GM19099 (cell line): Measurements from ENCODE around the gene WNT10A.
A peak's percentile ranks its signal among the peaks of the same experiment; 100 is the strongest.

ENCODE experiments used
- POLR2A ChIP-seq: IDR thresholded peaks from 3 replicates; pipeline ENCODE4 v1.6.1; 2011; ENCODE audit warnings: low read depth; ENCODE audit not compliant: insufficient read length; ENCODE audit errors: extremely low read depth

Gene WNT10A

DNA sequence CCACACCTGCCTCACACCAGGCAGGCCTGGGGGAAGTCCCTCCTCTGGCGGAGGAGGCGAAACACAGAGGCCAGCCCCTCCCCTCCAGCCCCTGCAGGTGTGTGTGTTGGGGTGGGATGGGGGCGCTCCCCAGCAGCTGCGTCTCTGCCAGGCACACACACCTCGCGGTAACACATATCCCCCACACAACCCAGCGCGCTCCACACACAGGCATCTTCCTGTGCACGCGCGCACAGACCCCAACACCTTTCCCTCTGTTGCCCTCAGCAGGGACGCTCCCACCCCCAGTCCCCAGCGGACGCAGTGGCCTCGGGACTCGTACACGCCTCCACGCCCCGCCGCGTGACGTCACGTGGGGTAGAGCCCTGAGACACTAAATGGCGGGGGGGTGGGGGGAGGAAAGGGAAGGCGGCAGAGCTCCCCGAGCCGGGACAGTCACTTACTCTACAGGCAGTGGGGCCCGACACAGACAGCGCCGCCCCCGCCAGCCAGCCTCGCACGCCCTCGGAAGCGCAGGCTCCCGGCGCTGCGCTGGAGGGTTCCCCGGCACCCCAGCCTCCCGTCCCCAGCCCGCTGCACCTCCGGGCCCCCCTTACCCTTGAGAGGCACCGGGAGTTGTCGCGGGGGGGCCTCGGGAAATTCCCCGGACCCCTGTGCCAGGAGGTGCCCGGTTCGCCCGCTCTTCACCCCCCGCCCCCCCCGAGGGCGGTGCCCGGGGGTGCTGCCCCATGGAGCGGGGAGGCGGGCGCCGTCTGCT lies at the start of gene WNT10A:
WNT10A (plus strand) TSS at position 751 of the 757 bp plus-strand sequence. CDS start 144 bp downstream, outside the sequence.
- TF ChIP-seq POLR2A = peak; percentile 52

DNA sequence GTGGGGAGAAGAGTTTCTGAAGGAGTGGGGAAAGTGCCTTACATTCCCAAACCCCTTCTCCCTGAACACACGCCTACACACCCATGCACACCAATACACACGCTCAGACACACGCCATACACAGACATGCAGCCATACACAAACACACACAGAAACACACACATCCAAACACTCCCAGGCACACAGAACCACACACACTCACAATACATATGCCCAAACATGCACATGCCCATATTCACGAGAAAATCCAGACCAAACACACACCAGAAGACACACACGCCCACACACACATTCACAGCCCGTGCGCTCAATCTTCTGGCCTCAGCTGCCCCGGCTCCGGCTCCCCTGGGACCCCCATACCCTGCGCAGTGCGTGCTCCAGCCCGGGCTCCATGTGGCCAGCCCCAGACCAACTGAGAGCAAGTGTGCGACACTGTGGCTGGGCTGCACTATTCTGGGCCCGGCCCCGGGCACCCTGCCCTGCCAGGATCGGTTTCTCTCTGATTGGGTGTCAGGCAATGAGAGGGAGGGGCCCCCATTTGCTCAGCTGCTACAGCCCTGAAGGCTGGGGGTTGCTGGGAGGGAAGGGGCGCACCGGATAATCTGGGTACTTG lies 49.2 kb upstream of the WNT10A start, which contains the start of gene PRKAG3:
PRKAG3 (minus strand) TSS at position 426 of the 613 bp plus-strand sequence.
- TF ChIP-seq POLR2A = no peak

DNA sequence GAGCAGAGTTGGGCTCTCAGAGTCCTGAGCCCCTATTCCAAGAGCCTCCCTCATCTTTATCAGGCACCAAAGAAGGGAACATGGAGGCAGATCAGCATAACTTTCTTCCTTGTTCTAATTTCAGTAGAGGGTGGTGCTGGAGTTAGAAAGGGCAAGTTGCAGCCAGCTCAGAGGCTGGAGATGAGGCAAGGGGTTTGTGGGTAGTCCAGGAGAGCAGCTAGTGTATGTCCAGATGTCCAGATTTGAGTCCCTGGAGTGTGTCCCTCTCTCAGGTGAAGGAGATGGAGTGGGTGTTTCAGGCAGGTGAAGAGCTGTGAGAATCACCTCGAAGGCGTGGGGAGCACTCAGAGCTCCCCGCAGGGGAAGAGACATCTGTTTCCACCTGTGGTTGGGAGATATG lies 48.6 kb upstream of the WNT10A start:
- TF ChIP-seq POLR2A = no peak

DNA sequence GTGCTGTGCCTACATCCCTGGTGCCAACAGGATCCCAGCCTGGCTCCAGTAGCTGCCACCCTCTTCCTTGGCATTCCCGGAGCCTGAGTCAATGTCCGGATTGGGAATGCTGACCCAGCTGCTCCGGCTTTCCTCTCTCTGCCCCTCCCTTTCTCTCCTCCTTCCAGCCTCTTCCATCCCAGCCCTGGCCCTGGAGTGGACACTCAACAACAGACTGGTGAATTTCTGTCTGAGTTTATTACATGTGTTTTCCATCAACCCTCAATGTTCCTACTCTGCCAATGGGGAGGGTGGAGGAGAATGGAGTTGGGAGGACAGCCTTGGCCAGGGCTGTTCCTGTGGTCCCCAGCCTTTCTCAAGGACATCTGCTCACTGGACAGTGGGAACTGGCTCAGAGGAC lies 48.1 kb upstream of the WNT10A start:
- no peak for TF ChIP-seq POLR2A

DNA sequence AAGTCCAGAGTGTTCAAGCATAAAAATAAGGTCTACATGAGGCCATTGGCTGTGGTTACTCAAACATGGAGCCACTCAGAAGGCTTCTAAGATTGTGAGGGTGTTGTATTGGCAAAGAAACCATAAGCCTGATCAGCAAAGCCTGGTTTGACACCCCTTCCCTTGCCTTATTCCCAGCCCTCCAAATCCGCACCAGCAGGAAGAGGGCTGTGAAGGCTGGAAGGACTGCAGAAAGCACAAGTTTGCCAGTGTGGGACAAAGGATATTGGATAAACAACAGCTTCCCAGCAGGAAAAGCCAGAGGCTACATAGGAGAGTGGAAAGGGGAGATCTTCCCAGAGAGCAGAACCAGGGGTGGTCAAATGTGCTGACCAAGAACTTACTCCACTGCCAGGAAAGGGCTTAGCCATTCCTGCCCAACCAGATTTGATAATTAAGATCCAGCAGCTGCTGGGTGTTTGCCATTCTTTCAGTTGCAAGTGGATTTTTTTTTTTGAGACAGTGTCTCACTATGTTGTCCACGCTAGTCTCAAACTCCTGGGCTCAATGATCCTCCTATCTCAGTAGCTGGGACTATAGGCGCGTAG lies 47.5 kb upstream of the WNT10A start:
- TF ChIP-seq POLR2A = no peak

DNA sequence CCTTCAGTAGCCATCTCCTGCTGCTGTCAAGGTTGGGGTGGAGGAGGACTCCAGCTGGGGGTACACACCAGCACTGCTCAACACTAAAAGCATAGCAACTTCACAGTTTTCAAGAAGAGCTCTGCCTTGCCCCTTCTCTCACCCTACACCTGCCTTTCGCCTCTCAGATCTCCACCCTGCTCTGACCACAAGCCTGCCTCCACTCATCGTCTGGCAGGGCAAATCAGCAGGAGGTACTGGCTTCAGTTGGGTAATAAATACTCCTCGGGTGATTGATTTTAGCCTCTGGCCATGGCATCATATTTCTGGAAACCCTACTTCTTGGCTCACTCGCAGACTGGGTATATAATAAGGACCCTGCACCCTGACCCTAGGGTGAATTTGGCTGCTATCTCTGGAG lies 46.0 kb upstream of the WNT10A start:
- no peak for TF ChIP-seq POLR2A

DNA sequence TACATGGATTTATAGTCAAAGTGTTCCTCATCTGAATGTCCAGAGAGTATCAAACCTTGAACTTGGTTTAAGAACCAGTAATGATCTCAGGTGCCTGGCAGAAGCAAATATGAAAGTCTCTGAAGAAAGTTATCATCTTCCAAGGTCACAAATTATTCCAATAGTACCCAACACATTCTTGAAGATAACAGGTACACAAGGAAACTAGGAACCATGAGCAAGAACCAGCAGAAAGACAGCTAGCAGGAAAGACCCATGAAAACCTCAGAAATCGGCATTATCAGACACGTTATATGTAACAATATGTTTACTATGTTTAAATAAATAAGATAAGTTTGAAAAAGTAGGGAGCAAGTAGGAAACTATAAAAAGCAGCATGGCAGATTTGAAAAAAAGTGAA lies 43.2 kb upstream of the WNT10A start:
- TF ChIP-seq POLR2A = no peak

DNA sequence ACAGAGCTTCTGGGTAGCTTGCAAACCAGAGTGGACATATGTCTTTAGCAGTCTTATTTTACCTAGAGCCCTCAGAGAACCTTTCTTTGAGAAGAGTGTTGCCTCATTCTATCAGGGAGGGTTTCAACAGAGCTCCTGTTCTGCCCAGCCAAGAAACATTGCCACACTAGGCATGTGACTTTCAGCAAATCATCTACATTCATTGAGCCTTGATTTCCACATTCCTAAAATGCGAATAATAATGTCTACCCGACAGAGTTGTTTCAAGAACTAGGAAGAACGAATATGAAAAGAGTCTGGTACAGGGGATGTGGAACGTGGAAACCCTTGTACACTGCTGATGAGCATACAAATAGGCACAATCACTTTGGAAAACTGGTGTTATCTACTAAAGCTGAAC lies 41.2 kb upstream of the WNT10A start:
- TF ChIP-seq POLR2A = no peak

DNA sequence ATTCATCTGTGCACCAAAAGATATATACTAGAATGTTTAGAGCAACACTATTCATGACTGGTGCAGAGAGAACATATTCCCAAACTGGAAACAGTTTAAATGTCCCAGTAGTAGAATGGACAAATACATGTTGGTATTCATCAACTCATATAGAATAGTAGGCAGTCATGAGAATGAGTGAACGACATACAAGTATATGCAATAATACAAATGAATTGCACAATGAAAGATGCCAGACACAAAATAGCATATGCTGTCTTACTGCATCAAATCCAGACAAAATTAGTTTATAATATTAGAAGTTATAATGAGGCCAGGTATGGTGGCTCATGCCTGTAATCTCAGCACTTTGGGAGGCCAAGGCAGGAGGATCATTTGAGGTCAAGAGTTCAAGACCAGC lies 40.8 kb upstream of the WNT10A start:
- no peak for TF ChIP-seq POLR2A

DNA sequence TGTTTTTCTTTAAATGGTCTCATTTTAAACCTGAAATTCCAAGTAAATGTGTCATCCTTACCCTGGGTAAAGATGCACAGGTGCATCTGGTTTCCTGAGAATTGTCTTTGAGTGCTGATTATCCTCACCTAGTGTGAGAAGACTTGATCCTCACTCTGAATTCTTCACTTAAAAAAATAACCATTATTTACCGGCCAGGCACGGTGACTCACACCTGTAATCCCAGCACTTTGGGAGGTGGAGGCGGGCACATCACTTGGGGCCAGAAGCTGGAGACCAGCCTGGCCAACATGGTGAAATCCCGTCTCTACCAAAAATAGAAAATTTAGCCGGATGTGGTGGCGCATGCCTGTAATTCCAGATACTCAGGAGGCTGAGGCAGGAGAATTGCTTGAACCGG lies 30.9 kb upstream of the WNT10A start:
- no peak for TF ChIP-seq POLR2A

DNA sequence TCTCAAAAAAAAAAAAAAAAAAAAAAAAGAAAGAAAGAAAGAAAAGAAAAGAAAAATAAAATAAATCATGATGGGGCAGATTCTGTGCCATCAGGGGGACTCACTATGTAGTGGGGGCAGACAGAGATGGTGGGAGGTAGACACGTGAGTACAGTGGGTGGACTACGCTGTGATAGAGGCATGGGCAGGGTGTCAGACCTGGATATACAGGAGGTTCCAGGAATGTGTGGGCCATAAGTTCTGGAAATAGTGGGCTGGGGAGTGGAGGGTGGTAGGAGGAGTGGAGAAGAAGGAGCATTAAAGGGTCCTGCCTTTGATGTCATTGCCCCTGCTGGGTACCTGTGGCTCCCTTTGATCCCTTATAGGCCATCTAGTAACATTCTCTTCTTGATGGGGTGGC lies 29.9 kb upstream of the WNT10A start:
- TF ChIP-seq POLR2A = no peak

DNA sequence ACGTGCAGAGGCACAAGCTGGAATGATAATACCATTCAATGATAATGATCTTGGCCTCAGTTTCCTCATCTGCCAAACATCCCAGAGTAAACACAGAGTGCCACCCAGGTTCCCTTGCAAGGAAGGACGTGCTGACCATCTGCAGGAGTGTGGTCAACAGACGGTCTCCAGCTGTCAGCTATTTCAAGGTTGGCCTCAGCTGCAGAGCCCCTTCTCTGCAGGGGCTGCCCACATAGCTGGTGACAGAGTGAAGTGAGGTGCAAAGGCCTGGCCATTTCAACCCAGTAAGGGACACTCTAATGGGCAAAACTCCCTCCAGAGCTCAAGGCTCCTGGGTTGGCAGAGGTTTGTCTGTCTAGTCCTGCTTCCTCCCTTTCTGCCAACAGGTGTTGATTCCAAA lies 29.4 kb upstream of the WNT10A start:
- TF ChIP-seq POLR2A = no peak

DNA sequence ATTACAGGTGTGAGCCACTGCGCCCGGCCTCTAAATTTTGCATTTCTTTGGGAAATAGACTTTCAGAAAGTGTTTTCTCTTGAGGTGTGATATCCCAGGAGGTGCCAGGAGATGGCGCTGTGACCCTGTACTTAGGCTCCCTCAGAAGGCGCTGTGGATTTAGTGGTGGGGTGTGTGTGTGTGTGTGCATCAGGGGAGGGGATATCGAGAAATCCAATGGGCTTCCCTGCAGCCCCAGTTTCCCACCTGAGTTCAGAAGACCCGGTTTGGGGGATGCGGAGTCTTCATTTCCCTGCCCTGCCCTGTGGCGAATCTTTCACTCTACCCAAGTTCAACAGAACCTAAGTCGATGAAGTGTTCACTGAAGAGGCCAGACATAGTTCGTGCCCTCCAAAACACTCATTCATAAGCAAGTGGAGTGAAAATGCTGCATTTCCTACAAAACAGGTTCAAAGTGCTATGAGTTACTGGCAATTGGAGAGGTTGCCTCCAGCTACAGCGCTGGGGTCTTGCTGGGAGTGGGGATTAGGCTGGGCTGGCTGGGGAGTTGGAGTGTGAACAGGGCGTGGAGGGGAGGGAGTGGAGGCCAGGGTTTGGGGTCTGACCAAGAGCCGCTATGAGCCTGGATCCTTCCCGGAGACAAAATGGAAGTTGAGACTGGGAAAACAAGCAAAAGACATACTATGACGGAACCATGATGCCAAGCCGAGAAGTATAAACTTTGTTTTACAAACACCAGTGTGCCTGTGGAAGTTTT lies 27.6 kb upstream of the WNT10A start:
- no peak for TF ChIP-seq POLR2A

DNA sequence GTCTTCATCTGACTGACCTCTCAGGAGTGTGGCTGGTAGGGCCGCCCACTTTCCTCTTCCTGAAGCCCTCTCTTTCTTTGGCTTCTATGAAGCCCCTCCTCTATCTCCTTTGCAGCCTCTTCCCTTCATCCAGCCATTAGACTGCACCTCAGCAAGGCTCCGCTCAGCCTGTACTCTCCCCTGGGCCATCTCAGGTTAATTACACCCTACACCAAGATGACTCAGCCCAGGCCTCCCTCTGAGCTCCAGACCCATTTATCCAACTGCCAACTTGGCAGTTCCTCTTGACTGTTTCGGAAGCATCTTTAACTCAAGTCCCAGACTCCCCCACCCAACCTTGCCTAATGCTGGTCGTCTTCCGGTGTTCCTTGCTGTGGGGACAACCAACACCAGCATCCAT lies 26.9 kb upstream of the WNT10A start:
- TF ChIP-seq POLR2A = no peak

DNA sequence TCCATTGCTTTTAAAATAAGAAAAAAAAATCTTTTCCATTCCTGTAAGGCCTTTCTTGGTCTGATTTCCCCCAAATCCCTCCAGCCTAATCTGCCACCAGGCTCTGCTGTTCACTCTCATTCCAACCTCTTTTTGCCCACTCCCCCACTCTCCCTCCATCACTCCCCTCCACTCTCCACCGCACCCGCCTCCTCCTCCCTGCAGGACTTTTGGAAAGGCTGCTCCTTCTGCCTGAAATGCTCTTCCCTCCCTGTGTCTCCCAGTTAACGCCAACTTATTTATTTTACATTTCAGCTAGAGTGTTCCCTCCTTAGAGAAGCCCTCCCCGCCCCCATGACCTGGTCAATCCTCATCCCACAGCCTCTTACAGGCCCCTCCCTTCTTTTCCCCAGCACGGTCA lies 25.8 kb upstream of the WNT10A start:
- no peak for TF ChIP-seq POLR2A
